PFSK-1 (cell line): Measurements from ENCODE around the gene ARNT2.

Experiments used
- FOXP2 ChIP-seq: optimal IDR thresholded peaks from 2 replicates; pipeline ENCODE3; 2011; ENCODE audit warnings: borderline replicate concordance, control low read depth, inconsistent platforms; ENCODE audit not compliant: insufficient read depth; ENCODE audit errors: extremely low read length, extremely low read depth
- POLR2AphosphoS5 ChIP-seq: IDR thresholded peaks from 2 replicates; pipeline ENCODE4 v1.6.1; 2012; ENCODE audit warnings: low read depth, mild to moderate bottlenecking, control low read depth, low read length, moderate library complexity
- REST ChIP-seq, 2 experiments: IDR thresholded peaks; 2 replicates each; pipeline versions ENCODE4 v1.6.1 to v1.8.0; 2011 to 2012; ENCODE audit warnings: low read depth in 2 of 2, low read length in 2 of 2, control low read depth in 1 of 2, inconsistent platforms in 1 of 2, mild to moderate bottlenecking in 1 of 2, moderate library complexity in 1 of 2; ENCODE audit not compliant: insufficient read depth in 1 of 2
- SIN3A ChIP-seq: IDR thresholded peaks from 2 replicates; pipeline ENCODE4 v1.6.1; 2012; ENCODE audit warnings: mild to moderate bottlenecking, low read length, moderate library complexity, borderline replicate concordance; ENCODE audit not compliant: insufficient read depth
- TAF1 ChIP-seq: IDR thresholded peaks from 2 replicates; pipeline ENCODE4 v1.6.1; 2012; ENCODE audit warnings: low read length, control low read depth, borderline replicate concordance; ENCODE audit not compliant: insufficient read depth

Gene ARNT2

GRCh38 chr15:80473286-80474223 is 69.4 kb downstream of the ARNT2 start:
- TF ChIP-seq POLR2AphosphoS5, result no peak

- TF ChIP-seq SIN3A (no peak), POLR2AphosphoS5 (no peak), REST (IDR thresholded peaks at IDR 0.05; ENCODE audit: insufficient read depth in 1 of 2, low read depth in 2 of 2, low read length in 2 of 2) (no peak), TAF1 (no peak), FOXP2 (no peak)
Observed at GRCh38 chr15:80474224-80475215, 70.3 kb downstream of the ARNT2 start.

GRCh38 chr15:80475572-80475971 is 71.4 kb downstream of the ARNT2 start:
- TF ChIP-seq FOXP2 (no peak), POLR2AphosphoS5 (no peak), REST (IDR thresholded peaks at IDR 0.05; ENCODE audit: insufficient read depth in 1 of 2, low read depth in 2 of 2, low read length in 2 of 2) (no peak), SIN3A (no peak), TAF1 (no peak)

GRCh38 chr15:80476036-80476435 is 71.9 kb downstream of the ARNT2 start:
- TF ChIP-seq SIN3A (no peak), FOXP2 (no peak), POLR2AphosphoS5 (no peak), TAF1 (no peak), REST (IDR thresholded peaks at IDR 0.05; ENCODE audit: insufficient read depth in 1 of 2, low read depth in 2 of 2, low read length in 2 of 2) (no peak)

- TF ChIP-seq REST (IDR thresholded peaks at IDR 0.05; ENCODE audit: insufficient read depth in 1 of 2, low read depth in 2 of 2, low read length in 2 of 2), result no peak
Observed at GRCh38 chr15:80478075-80478474, 73.9 kb downstream of the ARNT2 start.
